AG10803 (cell line): ENCODE results near the gene OR9K2.
"Not testable (repeated sequence)": the region's sequence is repeated elsewhere in the genome, so short reads cannot be mapped to it uniquely, and the experiment has no call there.

Experiments
- DNase-seq: peaks from one replicate; pipeline ENCODE4 v3.0.0; 2010; ENCODE audit warnings: low read depth
- H3K4me3 ChIP-seq: 2 replicates; pipeline ENCODE4 v1.5.1; 2011; ENCODE audit warnings: mild to moderate bottlenecking, low read length, control low read depth
- CTCF ChIP-seq: conservative IDR thresholded peaks from 2 replicates; pipeline ENCODE4 v1.5.1; 2011; ENCODE audit warnings: mild to moderate bottlenecking, low read length, control low read depth, inconsistent platforms

Gene OR9K2

GRCh38 chr12:55143566-55143870, 17.3 kb downstream of the OR9K2 start:
- TF ChIP-seq CTCF, result no peak
- no peak for DNase-seq
- H3K4me3 ChIP-seq, result no peak overlapping the region

GRCh38 chr12:55167010-55167640, 40.9 kb downstream of the OR9K2 start:
- not testable (repeated sequence) for H3K4me3 ChIP-seq, DNase-seq

GRCh38 chr12:55171445-55171844, 45.2 kb downstream of the OR9K2 start:
- DNase-seq, result no peak
- no peak overlapping the region for H3K4me3 ChIP-seq
- TF ChIP-seq CTCF, result no peak

- not testable (repeated sequence) for H3K4me3 ChIP-seq, DNase-seq
These were observed 45.6 kb downstream of the OR9K2 start for GRCh38 chr12:55171846-55172245.

GRCh38 chr12:55172686-55173085, 46.5 kb downstream of the OR9K2 start:
- TF ChIP-seq CTCF, result no peak
- H3K4me3 ChIP-seq, result no peak overlapping the region
- no peak for DNase-seq

- no peak overlapping the region for H3K4me3 ChIP-seq
- no peak for DNase-seq
- no peak for TF ChIP-seq CTCF
These were observed 47.2 kb downstream of the OR9K2 start for GRCh38 chr12:55173456-55173855.
